K562 (cell line): ENCODE measurements around the gene NONO. TPM values are rescaled to one million over a fixed set of nuclear protein-coding genes. Genes with fewer than 3 reads are reported as not detected.

Source experiments
- ATAC-seq: fragments of 200-7000 bp; cut with Tn5 transposase; 3 replicates; pipeline ENCODE4 v1.9.1; 2020; ENCODE audit warnings: moderate library complexity
- Bru-seq: library from RNA; stranded (reverse); fragments of 400-500 nt; gene quantifications from one replicate; lab custom pipeline; 2021; lab: Mats Ljungman, UMichigan
- BruChase-seq, 2 experiments: library from RNA; stranded (reverse); fragments of 400-500 nt; gene quantifications; one replicate each; lab custom pipeline; 2021; lab: Mats Ljungman, UMichigan
- BruUV-seq: library from RNA; stranded (reverse); fragments of 400-500 nt; replicated peaks from 2 replicates; lab custom pipeline; 2021; lab: Mats Ljungman, UMichigan
- CTCF ChIA-PET: fragments of 300-600 bp; formaldehyde crosslinking; extraction: SDS; loops from one replicate; lab custom pipeline; 2021; ENCODE audit warnings: low intra/inter-chr PET ratio; lab: Yijun Ruan, JAX
- POLR2A ChIA-PET: fragments of 300-600, 350-650 bp; sonication (Branson Sonifier 250); formaldehyde crosslinking; extraction: SDS; loops from one replicate; lab custom pipeline; 2021; ENCODE audit warnings: antibody characterized with exemption, inconsistent platforms; lab: Yijun Ruan, JAX
- DNase-seq, 4 experiments: peaks; one replicate each; pipeline versions ENCODE4 v3.0.0 to v3.0.0-alpha.2; 2011 to 2018; ENCODE audit warnings: low spot score in 3 of 4, mixed read lengths in 3 of 4; ENCODE audit errors: extremely low read depth in 1 of 4
- FAIRE-seq: peaks from 2 replicates; lab custom pipeline; 2011; peaks lifted over from hg19 to GRCh38; lab: Jason Lieb, UNC
- H2AFZ ChIP-seq: 2 replicates; pipeline ENCODE4 v1.6.0; 2011; ENCODE audit warnings: low read depth, low read length, control low read depth, inconsistent platforms
- H3K27ac ChIP-seq: fragments of 200-600 bp; 3 replicates; pipeline ENCODE4 v1.8.0; 2011; ENCODE audit warnings: low read depth, mild to moderate bottlenecking, control low read depth, inconsistent platforms, low read length, moderate library complexity, mixed read lengths; ENCODE audit errors: extremely low read depth
- H3K27me3 ChIP-seq, 2 experiments: fragments of 300-600 bp in 1 of 2; 2 replicates in 1 of 2; 3 replicates in 1 of 2; pipeline versions ENCODE4 v1.6.0 to v1.8.0; 2011; ENCODE audit warnings: inconsistent platforms in 2 of 2, low read length in 2 of 2, mild to moderate bottlenecking in 1 of 2, mixed read lengths in 1 of 2, moderate library complexity in 1 of 2; ENCODE audit not compliant: control insufficient read depth in 2 of 2, insufficient read depth in 2 of 2
- H3K36me3 ChIP-seq: fragments of 300-600 bp; 3 replicates; pipeline ENCODE4 v1.8.0; 2011; ENCODE audit warnings: mild to moderate bottlenecking, low read length, inconsistent platforms; ENCODE audit not compliant: control insufficient read depth, insufficient read depth
- H3K4me1 ChIP-seq, 2 experiments: fragments of 200-600 bp in 1 of 2; replicated peaks in 1 of 2; 2 replicates in 1 of 2; 3 replicates in 1 of 2; pipeline versions ENCODE4 v1.5.1 to v1.8.0; 2011; ENCODE audit warnings: inconsistent platforms in 2 of 2, low read length in 2 of 2, mild to moderate bottlenecking in 1 of 2, mixed read lengths in 1 of 2, moderate library complexity in 1 of 2; ENCODE audit not compliant: control insufficient read depth in 2 of 2, insufficient read depth in 2 of 2
- H3K4me2 ChIP-seq: 2 replicates; pipeline ENCODE4 v1.6.1; 2011; ENCODE audit warnings: low read length, control low read depth, inconsistent platforms, mixed read lengths; ENCODE audit not compliant: insufficient read depth
- H3K4me3 ChIP-seq: fragments of 200-600 bp; sonication (generic), shearing (Covaris generic); 2 replicates; pipeline ENCODE4 v1.5.1; 2016; ENCODE audit warnings: control low read depth, inconsistent platforms
- H3K79me2 ChIP-seq: fragments of 200-600 bp; 3 replicates; pipeline ENCODE4 v1.8.0; 2011; ENCODE audit warnings: low read length, inconsistent platforms; ENCODE audit not compliant: control insufficient read depth, insufficient read depth
- H3K9ac ChIP-seq, 2 experiments: 2 replicates each; pipeline versions ENCODE4 v1.6.0 to v1.6.1; 2011; ENCODE audit warnings: low read depth in 2 of 2, low read length in 2 of 2, control low read depth in 1 of 2, inconsistent platforms in 1 of 2, mild to moderate bottlenecking in 1 of 2, mixed read lengths in 1 of 2; ENCODE audit not compliant: insufficient read depth in 1 of 2
- H3K9me1 ChIP-seq: one replicate; pipeline ENCODE4 v1.6.0; 2011; ENCODE audit warnings: inconsistent platforms, mild to moderate bottlenecking, low read length, moderate library complexity; ENCODE audit not compliant: control insufficient read depth, insufficient read depth
- H3K9me3 ChIP-seq: replicated peaks from 2 replicates; pipeline ENCODE4 v1.5.1; 2011; ENCODE audit warnings: low read depth, low read length, inconsistent platforms; ENCODE audit not compliant: control insufficient read depth, insufficient read depth
- H4K20me1 ChIP-seq: replicated peaks from 2 replicates; pipeline ENCODE4 v1.6.1; 2011; ENCODE audit warnings: low read length, inconsistent platforms, mixed read lengths; ENCODE audit not compliant: control insufficient read depth, insufficient read depth
- CREB3 ChIP-seq: fragments of 450-650 bp; conservative IDR thresholded peaks from 2 replicates; pipeline ENCODE4 v1.6.1; 2016; ENCODE audit warnings: missing genetic modification characterization, low read depth, mild to moderate bottlenecking, missing compliant biosample characterization, moderate library complexity
- NR0B1 ChIP-seq: fragments of 450-650 bp; IDR thresholded peaks from one replicate; pipeline ENCODE4 v1.6.1; 2018; ENCODE audit warnings: mild to moderate bottlenecking, moderate library complexity; ENCODE audit not compliant: partially characterized antibody
- NRF1 ChIP-seq, 2 experiments: fragments of 450-650 bp; IDR thresholded peaks in 1 of 2; conservative IDR thresholded peaks in 1 of 2; 2 replicates each; pipeline ENCODE4 v1.6.1; 2014; ENCODE audit warnings: mild to moderate bottlenecking in 2 of 2
- RBM17 ChIP-seq: fragments of 200-400 bp; formaldehyde crosslinking; IDR thresholded peaks from 2 replicates; pipeline ENCODE4 v1.6.1; 2017; ENCODE audit warnings: low read depth, mild to moderate bottlenecking, low read length, borderline replicate concordance
- ZNF263 ChIP-seq: sonication (generic); formaldehyde crosslinking; IDR thresholded peaks from 2 replicates; pipeline ENCODE4 v1.8.0; 2022; ENCODE audit warnings: mild to moderate bottlenecking, missing genetic modification reagents, borderline replicate concordance
- ZNF780A ChIP-seq: fragments of 250-450 bp; sonication (Bioruptor Pico); IDR thresholded peaks from 2 replicates; pipeline ENCODE4 v1.5.0; 2021; ENCODE audit warnings: mild to moderate bottlenecking
- WGBS: fragments of 100-300 bp; shearing (Covaris generic); methylation state at CpG from one replicate; pipeline ENCODE4 v1.1.6; 2016; ENCODE audit warnings: low coverage, mixed read lengths; ENCODE audit not compliant: insufficient coverage; ENCODE audit errors: missing lambda C conversion rate; 5-methylcytosine and 5-hydroxymethylcytosine counted together
- in situ Hi-C: fragments of 300-500 bp; cut with MboI; formaldehyde crosslinking; loops from 4 replicates; pipeline ENCODE4 v1.15.0; 2018; ENCODE audit warnings: inconsistent platforms, mixed read lengths
- intact Hi-C: fragments of 100-400 bp; cut with micrococcal nuclease; formaldehyde crosslinking; loops from 2 replicates; pipeline ENCODE4 v1.14.2; 2022
- long read RNA-seq, 3 experiments: library from polyadenylated mRNA in 2 of 3; library from RNA in 1 of 3; unstranded in 2 of 3; stranded (forward) in 1 of 3; transcript quantifications; one replicate each; pipeline ENCODE4 v2.0.0, GENCODE V29; 2019 to 2022
- polyA minus RNA-seq, 3 experiments: library from RNA; depleted of rRNA, polyadenylated mRNA; stranded (reverse); fragments of >200 nt; gene quantifications; 2 replicates each; pipeline ENCODE4 v1.2.3, GENCODE V29; 2011
- polyA plus RNA-seq, 8 experiments: library from polyadenylated mRNA; depleted of rRNA in 4 of 8; stranded (reverse) in 5 of 8; unstranded in 3 of 8; fragments of >200 nt; fragmentation: Nextera tagmentation in 2 of 8; fragmentation: Illumina TruSeq in 1 of 8; extraction: Ambion mirVana in 2 of 8; extraction: Trizol in 1 of 8; gene quantifications; 2 replicates each; pipeline versions ENCODE4 v1.2.1 to v1.2.3, GENCODE V29; 2011 to 2014; ENCODE audit warnings: inconsistent platforms in 1 of 8, missing spikeins in 1 of 8
- total RNA-seq, 7 experiments: library from RNA; depleted of rRNA in 6 of 7; stranded (reverse); fragments of >200 nt in 6 of 7; fragmentation: Illumina TruSeq in 2 of 7; extraction: Trizol in 2 of 7; gene quantifications; 2 replicates each; pipeline versions ENCODE4 v1.2.1 to v1.2.3, GENCODE V29; 2011 to 2021; ENCODE audit warnings: low replicate concordance in 1 of 7

NONO gene, protein sequence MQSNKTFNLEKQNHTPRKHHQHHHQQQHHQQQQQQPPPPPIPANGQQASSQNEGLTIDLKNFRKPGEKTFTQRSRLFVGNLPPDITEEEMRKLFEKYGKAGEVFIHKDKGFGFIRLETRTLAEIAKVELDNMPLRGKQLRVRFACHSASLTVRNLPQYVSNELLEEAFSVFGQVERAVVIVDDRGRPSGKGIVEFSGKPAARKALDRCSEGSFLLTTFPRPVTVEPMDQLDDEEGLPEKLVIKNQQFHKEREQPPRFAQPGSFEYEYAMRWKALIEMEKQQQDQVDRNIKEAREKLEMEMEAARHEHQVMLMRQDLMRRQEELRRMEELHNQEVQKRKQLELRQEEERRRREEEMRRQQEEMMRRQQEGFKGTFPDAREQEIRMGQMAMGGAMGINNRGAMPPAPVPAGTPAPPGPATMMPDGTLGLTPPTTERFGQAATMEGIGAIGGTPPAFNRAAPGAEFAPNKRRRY
- total RNA-seq (2011; cell fraction: chromatin; rRNA removed; ENCODE audit: low replicate concordance), result 492 and 515 TPM in 2 replicates
- 215 and 243 TPM in 2 replicates for total RNA-seq (2011; cell fraction: nucleolus; rRNA removed)
- total RNA-seq (2011; cell fraction: nucleoplasm; rRNA removed), result 384 and 647 TPM in 2 replicates
- total RNA-seq (2014; rRNA removed) (391 and 416 TPM in 2 replicates), total RNA-seq (2014; rRNA removed; fragmentation: Illumina TruSeq; extraction: Trizol) (451 and 452 TPM in 2 replicates), total RNA-seq (2015; rRNA removed; fragmentation: Illumina TruSeq; extraction: Trizol) (483 and 534 TPM in 2 replicates), total RNA-seq (2021) (415 and 475 TPM in 2 replicates), polyA plus RNA-seq (2011; rRNA removed) (499 and 555 TPM in 2 replicates), polyA plus RNA-seq (2014; fragmentation: Illumina TruSeq; extraction: Trizol) (626 and 651 TPM in 2 replicates), polyA plus RNA-seq (2014; fragmentation: Nextera tagmentation; extraction: Ambion mirVana) (100 to 1,000 TPM; 353 to 392 TPM), polyA plus RNA-seq (2014; rRNA removed) (333 and 355 TPM in 2 replicates), polyA minus RNA-seq (2011; rRNA and poly(A)+ RNA removed) (294 and 395 TPM in 2 replicates), Bru-seq, nascent RNA (percentile 97 among the genes with signal in this experiment), BruChase-seq, experiment 1, labeled RNA remaining after a 2-hour chase (percentile 97 among the genes with signal in this experiment), BruChase-seq, experiment 2, labeled RNA remaining after a 6-hour chase (percentile 98 among the genes with signal in this experiment)
- 504 and 579 TPM in 2 replicates for polyA plus RNA-seq (2011; cell fraction: cytosol; rRNA removed)
- polyA plus RNA-seq (2011; cell fraction: nucleus; rRNA removed), result 784 and 825 TPM in 2 replicates
- 358 and 601 TPM in 2 replicates for polyA plus RNA-seq (2012)
- 204 and 242 TPM in 2 replicates for polyA minus RNA-seq (2011; cell fraction: cytosol; rRNA and poly(A)+ RNA removed)
- polyA minus RNA-seq (2011; cell fraction: nucleus; rRNA and poly(A)+ RNA removed), result 62.5 and 119 TPM in 2 replicates
- long read RNA-seq, experiment 1, transcript NONO-201 (12 exons, 2,713 nt), result major isoform, 529 of 823 reads
- long read RNA-seq, experiment 1, transcript NONO-202 (11 exons, 2,606 nt), result minor isoform, 70 of 823 reads
- long read RNA-seq, experiment 1, transcript NONO-203 (13 exons, 1,921 nt), result minor isoform, 35 of 823 reads
- long read RNA-seq, experiment 1, partial matches to known transcripts, result 60 of 823 reads
- long read RNA-seq, experiment 1, other reads (novel, unspliced or antisense), result 128 of 823 reads
- long read RNA-seq, experiment 2, transcript NONO-203 (13 exons, 1,921 nt), result minor isoform, 5 of 336 reads
- long read RNA-seq, experiment 2, transcript NONO-201 (12 exons, 2,713 nt), result major isoform, 53 of 336 reads
- long read RNA-seq, experiment 2, transcript NONO-202 (11 exons, 2,606 nt), result minor isoform, 15 of 336 reads
- long read RNA-seq, experiment 2, partial matches to known transcripts, result 223 of 336 reads
- long read RNA-seq, experiment 2, other reads (novel, unspliced or antisense), result 40 of 336 reads
- long read RNA-seq, experiment 3, transcript NONO-202 (11 exons, 2,606 nt), result minor isoform, 30 of 327 reads
- long read RNA-seq, experiment 3, transcript NONO-201 (12 exons, 2,713 nt), result major isoform, 216 of 327 reads
- long read RNA-seq, experiment 3, transcript NONO-203 (13 exons, 1,921 nt), result minor isoform, 13 of 327 reads
- long read RNA-seq, experiment 3, partial matches to known transcripts, result 42 of 327 reads
- long read RNA-seq, experiment 3, other reads (novel, unspliced or antisense), result 26 of 327 reads

- FAIRE-seq (peak; percentile 99), ATAC-seq (peak; percentile 93), DNase-seq (peak; percentile 93 to 99 (median 96))
- no peaks in the 10 kb centered on the region; the same call in 1 of the 2 replicates for H3K9me3 ChIP-seq
- H3K4me1 ChIP-seq, result peaks cover 3 to 7% of the 10 kb centered on the region in 2 experiments; a peak in 4 of 5 replicates
- H3K27me3 ChIP-seq, result no peaks in the 10 kb centered on the region
- peak within 1 kb of the TSS; percentile 80 for H3K4me3 ChIP-seq
- WGBS, result under 1% methylated on average over 31 of the region's 57 CpGs
- peaks cover 31% of the 10 kb centered on the region for H3K36me3 ChIP-seq
- ChIA-PET POLR2A (interaction anchor here (0.6 to 1.7 kb wide), 11 partner anchors 10 to 165 kb away, joined by 3 to 12 read pairs (median 4); partner anchors contain the start of genes GJB1, MED12 and TAF1), CTCF (no interaction called here)
- peaks cover 19% of the 10 kb centered on the region; the same call in 1 of the 2 replicates for H4K20me1 ChIP-seq
- TSS peak; percentile 73 for BruUV-seq
- in situ Hi-C loops, result no loop called here
- H3K79me2 ChIP-seq, result peaks cover 52% of the 10 kb centered on the region
- peak within 1 kb of the TSS; percentile 99 to 100 for H3K9ac ChIP-seq
- peak within 1 kb of the TSS; percentile 98 for H2AFZ ChIP-seq
- intact Hi-C loops, result loop anchor here (1.0 to 5.0 kb wide), 3 partner anchors 29 to 84 kb away; partner anchors contain the start of genes TAF1 and ZMYM3
- H3K9me1 ChIP-seq, result no peaks in the 10 kb centered on the region
- H3K4me2 ChIP-seq, result peak within 1 kb of the TSS; percentile 85
- H3K27ac ChIP-seq, result peak within 1 kb of the TSS; percentile 98
- TF ChIP-seq ZNF263 (CRISPR knock-in tag) (0 out of 2 replicates have a peak, but pooled peaks have one; percentile 22), NRF1 (conservative IDR thresholded peaks at IDR 0.05 in 1 of 2, IDR thresholded peaks at IDR 0.05 in 1 of 2) (peak; percentile 93 to 94), NR0B1 (no peak), CREB3 (tag) (no peak), ZNF780A (CRISPR knock-in tag) (no peak), RBM17 (no peak)
Observed at GRCh38 chrX:71283403-71284143, at the start of gene NONO. TSS of gene NONO (plus strand) at chrX:71283635. CDS start at chrX:71290638, 7,003 bp downstream.
